NCI-H524 treated with DMSO at 0.1 percent for 48 hours (cell line): Measurements from ENCODE around the gene HLA-DMB.

Experiments
- DNase-seq: peaks from one replicate; lab custom pipeline; 2025; lab: John Stamatoyannopoulos, UW

The HLA-DMB gene

GRCh38 chr6:32906539-32906938, 34.3 kb downstream of the HLA-DMB start:
- DNase-seq = no peak

- no peak for DNase-seq
Observed at GRCh38 chr6:32905078-32905477, 35.8 kb downstream of the HLA-DMB start.

GRCh38 chr6:32903952-32904351, 36.9 kb downstream of the HLA-DMB start:
- DNase-seq = no peak

GRCh38 chr6:32895006-32895345, 45.9 kb downstream of the HLA-DMB start:
- DNase-seq = no peak

- peak; percentile 75 for DNase-seq
Observed at GRCh38 chr6:32894085-32895005, 46.5 kb downstream of the HLA-DMB start.

GRCh38 chr6:32890831-32891230, 50.0 kb downstream of the HLA-DMB start:
- DNase-seq = no peak

GRCh38 chr6:32889533-32889932, 51.3 kb downstream of the HLA-DMB start:
- no peak for DNase-seq

GRCh38 chr6:32888576-32888975, 52.3 kb downstream of the HLA-DMB start:
- DNase-seq = no peak

GRCh38 chr6:32887616-32888015, 53.2 kb downstream of the HLA-DMB start:
- DNase-seq = no peak

- no peak for DNase-seq
Observed at GRCh38 chr6:32886681-32887383, 54.0 kb downstream of the HLA-DMB start.

- peak; percentile 10 for DNase-seq
Observed at GRCh38 chr6:32885698-32886286, 55.0 kb downstream of the HLA-DMB start.
